T-cell (primary cell): ENCODE results near the gene ANXA2R. TPM values are rescaled to one million over a fixed set of nuclear protein-coding genes. Genes with fewer than 3 reads are reported as not detected.
A peak's percentile ranks its signal among the peaks of the same experiment; 100 is the strongest.
"Not testable (repeated sequence)": the region's sequence is repeated elsewhere in the genome, so short reads cannot be mapped to it uniquely, and the experiment has no call there.

Experiments
- ATAC-seq, 4 experiments: fragments of 200-7000 bp in 3 of 4; fragments of 150-1000 bp in 1 of 4; cut with Tn5 transposase; replicated peaks in 1 of 4; 1 replicate in 3 of 4; 2 replicates in 1 of 4; pipeline ENCODE4 v1.10.0; 2021; ENCODE audit warnings: moderate library complexity in 3 of 4, mild to moderate bottlenecking in 2 of 4, moderate number of reproducible peaks in 1 of 4
- CTCF ChIA-PET, 2 donors: fragments of 300-600 bp; sonication (Branson Sonifier 250); formaldehyde crosslinking; loops; one replicate each; lab custom pipeline; 2022; ENCODE audit warnings: antibody characterized with exemption in 2 of 2; lab: Charles Lee
- POLR2A ChIA-PET, 2 donors: fragments of 300-600 bp; sonication (Branson Sonifier 250); formaldehyde crosslinking; loops; one replicate each; lab custom pipeline; 2022; ENCODE audit warnings: antibody characterized with exemption in 2 of 2; lab: Charles Lee
- DNase-seq, 35 experiments: peaks; one replicate each; pipeline versions ENCODE4 v3.0.0 to v3.0.0-alpha.2; 2013 to 2023
- H3K27ac ChIP-seq: one replicate; pipeline ENCODE4 v1.5.1; 2013; ENCODE audit warnings: low read length
- H3K27me3 ChIP-seq, 2 experiments: replicated peaks in 1 of 2; 1 replicate in 1 of 2; 2 replicates in 1 of 2; pipeline versions ENCODE4 v1.6.1 to v1.7.0; 2013; ENCODE audit warnings: low read length in 1 of 2, mixed read lengths in 1 of 2; ENCODE audit not compliant: control insufficient read depth in 2 of 2, insufficient read depth in 2 of 2; ENCODE audit errors: extremely low read depth in 1 of 2
- H3K36me3 ChIP-seq, 2 donors: 1 replicate in 1 of 2; 2 replicates in 1 of 2; pipeline versions ENCODE4 v1.6.1 to v1.7.0; 2013; ENCODE audit warnings: low read length in 1 of 2; ENCODE audit not compliant: control insufficient read depth in 2 of 2, insufficient read depth in 1 of 2; ENCODE audit errors: extremely low read depth in 1 of 2
- H3K4me1 ChIP-seq, 2 experiments: 1 replicate in 1 of 2; 2 replicates in 1 of 2; pipeline versions ENCODE4 v1.6.1 to v1.7.0; 2013; ENCODE audit warnings: low read length in 2 of 2, mixed read lengths in 1 of 2; ENCODE audit not compliant: insufficient read depth in 2 of 2, control insufficient read depth in 1 of 2; ENCODE audit errors: extremely low read depth in 1 of 2
- H3K4me3 ChIP-seq, 2 donors: 1 replicate in 1 of 2; 2 replicates in 1 of 2; pipeline versions ENCODE4 v1.5.1 to v1.7.0; 2013; ENCODE audit warnings: mild to moderate bottlenecking in 2 of 2, low read length in 1 of 2, moderate library complexity in 1 of 2; ENCODE audit not compliant: control insufficient read depth in 1 of 2; ENCODE audit errors: extremely low read depth in 1 of 2
- H3K9me3 ChIP-seq: 2 replicates; pipeline ENCODE4 v1.7.0; 2013
- H3K27ac Mint-ChIP-seq, 2 donors: one replicate each; pipeline ENCODE4 v1.8.0; 2020 to 2021; ENCODE audit warnings: mild to moderate bottlenecking in 2 of 2, mixed read lengths in 2 of 2
- H3K27me3 Mint-ChIP-seq, 2 donors: one replicate each; pipeline ENCODE4 v1.8.0; 2021 to 2022; ENCODE audit warnings: mixed read lengths in 2 of 2
- H3K36me3 Mint-ChIP-seq: one replicate; pipeline ENCODE4 v1.8.0; 2021; ENCODE audit warnings: mixed read lengths
- H3K4me1 Mint-ChIP-seq, 3 donors: one replicate each; pipeline ENCODE4 v1.8.0; 2020 to 2022; ENCODE audit warnings: mixed read lengths in 3 of 3, mild to moderate bottlenecking in 1 of 3
- H3K4me3 Mint-ChIP-seq, 3 donors: one replicate each; pipeline ENCODE4 v1.8.0; 2020 to 2022; ENCODE audit warnings: mild to moderate bottlenecking in 3 of 3, mixed read lengths in 3 of 3, moderate library complexity in 3 of 3
- H3K9me3 Mint-ChIP-seq, 3 donors: one replicate each; pipeline ENCODE4 v1.8.0; 2020 to 2022; ENCODE audit warnings: mixed read lengths in 3 of 3
- WGBS: methylation state at CpG from one replicate; pipeline ENCODE4 v1.1.5; 2013; ENCODE audit warnings: missing lambda C conversion rate; ENCODE audit not compliant: insufficient coverage; 5-methylcytosine and 5-hydroxymethylcytosine counted together
- total RNA-seq, 35 experiments: library from RNA in 6 of 35; stranded (reverse) in 6 of 35; fragments of 120-200 nt in 1 of 35; gene quantifications; one replicate each; pipeline versions ENCODE4 v1.2.1 to v1.2.4 and lab custom pipeline; 2013 to 2026

ANXA2R gene
- total RNA-seq, 5 donors from 2014 or later (not counting 1 experiment from before 2014, with no cell fraction given) = 47.8 to 64.1 (median 53.1) TPM

GRCh38 chr5:43063721-43064171 is 23.6 kb upstream of the ANXA2R start:
- DNase-seq = no peak
- no peak overlapping the region for H3K4me3 ChIP-seq
- CTCF ChIA-PET = interaction anchor here (0.7 to 3.4 kb wide), 5 partner anchors 22 to 421 kb away, joined by 3 to 36 read pairs (median 4); partner anchors contain the start of genes ANXA2R (in 1 of the 2) and TMEM267 (in 1 of the 2)

GRCh38 chr5:43061352-43062075 is 21.4 kb upstream of the ANXA2R start:
- no peaks in the 10 kb centered on the region for H3K9me3 ChIP-seq
- no peaks in the 10 kb centered on the region for H3K27me3 Mint-ChIP-seq
- H3K4me3 Mint-ChIP-seq = no peak overlapping the region
- H3K27ac Mint-ChIP-seq = peak overlapping the region; percentile 58 to 75
- WGBS = 100% methylated on average over 3 of the region's 5 CpGs
- no peaks in the 10 kb centered on the region for H3K27me3 ChIP-seq
- no peak for ATAC-seq
- CTCF ChIA-PET = interaction anchor here (0.8 to 1.6 kb wide), 5 partner anchors 12 to 152 kb away, joined by 4 to 8 read pairs (median 5); no protein-coding TSS in a partner anchor
- no peaks in the 10 kb centered on the region for H3K36me3 ChIP-seq
- no peak for DNase-seq
- peaks cover 15% of the 10 kb centered on the region for H3K36me3 Mint-ChIP-seq
- H3K27ac ChIP-seq = no peak overlapping the region
- H3K4me1 ChIP-seq = peaks cover 2 to 13% of the 10 kb centered on the region in 2 experiments
- peaks cover 0 to 15% (median 3%) of the 10 kb centered on the region in 3 donors for H3K9me3 Mint-ChIP-seq
- H3K4me3 ChIP-seq = no peak overlapping the region
- H3K4me1 Mint-ChIP-seq = peaks cover 11 to 19% (median 17%) of the 10 kb centered on the region in 3 donors
- POLR2A ChIA-PET = interaction anchor here (0.6 kb wide), 4 partner anchors 29 to 994 kb away, joined by 3 to 7 read pairs (median 4); no protein-coding TSS in a partner anchor

More at GRCh38 chr5:43063721-43064171, 23.6 kb upstream of the ANXA2R start:
- peak overlapping the region; percentile 91 for H3K27ac ChIP-seq
- no peaks in the 10 kb centered on the region for H3K9me3 ChIP-seq
- H3K27me3 ChIP-seq = no peaks in the 10 kb centered on the region
- peaks cover 17 to 30% of the 10 kb centered on the region in 2 experiments for H3K4me1 ChIP-seq
- no peaks in the 10 kb centered on the region for H3K36me3 ChIP-seq
- ATAC-seq = no peak
- POLR2A ChIA-PET = interaction anchor here (0.7 to 3.2 kb wide), 11 partner anchors 18 to 155 kb away, joined by 3 to 59 read pairs (median 9); no protein-coding TSS in a partner anchor
- peaks cover 19% of the 10 kb centered on the region for H3K36me3 Mint-ChIP-seq
- H3K4me3 Mint-ChIP-seq = peak overlapping the region; percentile 28 to 96 (median 95)
- WGBS = 98% methylated on average over 10 of the region's 12 CpGs
- H3K4me1 Mint-ChIP-seq = peaks cover 25 to 39% (median 31%) of the 10 kb centered on the region in 3 donors
- H3K9me3 Mint-ChIP-seq = peaks cover 0 to 12% (median 3%) of the 10 kb centered on the region in 3 donors
- no peaks in the 10 kb centered on the region for H3K27me3 Mint-ChIP-seq
- peak overlapping the region; percentile 99 to 100 for H3K27ac Mint-ChIP-seq

- DNase-seq, H3K36me3 ChIP-seq, H3K27me3 ChIP-seq, H3K27ac ChIP-seq, H3K27me3 Mint-ChIP-seq, CTCF ChIA-PET, H3K4me3 Mint-ChIP-seq, H3K9me3 ChIP-seq, POLR2A ChIA-PET, H3K4me3 ChIP-seq, ATAC-seq: not testable (repeated sequence)
- Mint-ChIP-seq H3K36me3 (peaks cover 28% of the 10 kb centered on the region), H3K4me1 (peaks cover 14 to 18% (median 17%) of the 10 kb centered on the region in 3 donors), H3K9me3 (peaks cover 9 to 27% (median 12%) of the 10 kb centered on the region in 3 donors), H3K27ac (peak overlapping the region in 1 of 2 donors; percentile 34)
- peaks cover 0 to 13% of the 10 kb centered on the region in 2 experiments for H3K4me1 ChIP-seq
- no CpG with 5 or more reads among the region's 2 CpGs for WGBS
These were observed 19.9 kb upstream of the ANXA2R start for GRCh38 chr5:43060020-43060419.

- H3K36me3 Mint-ChIP-seq = peaks cover 46% of the 10 kb centered on the region
- CTCF ChIA-PET, H3K4me3 ChIP-seq, H3K4me3 Mint-ChIP-seq, H3K4me1 Mint-ChIP-seq, H3K36me3 ChIP-seq, H3K9me3 ChIP-seq, POLR2A ChIA-PET, ATAC-seq, DNase-seq, H3K27me3 Mint-ChIP-seq, H3K27me3 ChIP-seq, H3K27ac ChIP-seq, H3K4me1 ChIP-seq: not testable (repeated sequence)
- H3K9me3 Mint-ChIP-seq = peaks cover 7 to 23% (median 12%) of the 10 kb centered on the region in 3 donors
- peak overlapping the region in 1 of 2 donors; percentile 34 for H3K27ac Mint-ChIP-seq
- WGBS = no CpG with 5 or more reads among the region's 2 CpGs
These were observed 15.0 kb upstream of the ANXA2R start for GRCh38 chr5:43055098-43055497.

- Mint-ChIP-seq H3K4me3 (no peak overlapping the region), H3K9me3 (peaks cover 9 to 16% (median 12%) of the 10 kb centered on the region in 3 donors), H3K4me1 (peaks cover 12 to 24% (median 16%) of the 10 kb centered on the region in 3 donors), H3K27ac (no peak overlapping the region), H3K27me3 (no peaks in the 10 kb centered on the region), H3K36me3 (peaks cover 38% of the 10 kb centered on the region)
- 100% methylated on average over 1 of the region's 2 CpGs for WGBS
- peaks cover 0 to 4% of the 10 kb centered on the region in 2 donors for H3K36me3 ChIP-seq
- DNase-seq (no peak), ATAC-seq (no peak)
- H3K27ac ChIP-seq = no peak overlapping the region
- no peaks in the 10 kb centered on the region for H3K27me3 ChIP-seq
- H3K4me3 ChIP-seq = no peak overlapping the region
- POLR2A ChIA-PET = interaction anchor here in 1 of 2 donors (0.6 to 0.7 kb wide), 3 partner anchors 33 to 433 kb away, joined by 3 to 7 read pairs (median 5); no protein-coding TSS in a partner anchor
- CTCF ChIA-PET = interaction anchor here (0.7 to 0.8 kb wide), 3 partner anchors 14 to 463 kb away, joined by 4 to 6 read pairs (median 6); partner anchors contain the start of gene C5orf34 (in 1 of the 2)
- H3K9me3 ChIP-seq = no peaks in the 10 kb centered on the region
- peaks cover 0 to 6% of the 10 kb centered on the region in 2 experiments for H3K4me1 ChIP-seq
These were observed 11.6 kb upstream of the ANXA2R start for GRCh38 chr5:43051684-43052083.

- H3K9me3 Mint-ChIP-seq = peaks cover 4 to 7% (median 5%) of the 10 kb centered on the region in 3 donors
- H3K27me3 Mint-ChIP-seq = no peaks in the 10 kb centered on the region
- ChIA-PET CTCF (interaction anchor here in 1 of 2 donors (1.0 kb wide), 1 partner anchor 58 kb away, joined by 3 read pairs; no protein-coding TSS in a partner anchor), POLR2A (no interaction called here)
- no peak overlapping the region for H3K4me3 Mint-ChIP-seq
- H3K4me1 ChIP-seq = peaks cover 6 to 8% of the 10 kb centered on the region in 2 experiments
- peaks cover 16 to 28% (median 18%) of the 10 kb centered on the region in 3 donors for H3K4me1 Mint-ChIP-seq
- no peaks in the 10 kb centered on the region for H3K27me3 ChIP-seq
- H3K27ac ChIP-seq = no peak overlapping the region
- H3K9me3 ChIP-seq = no peaks in the 10 kb centered on the region
- ATAC-seq (no peak), DNase-seq (no peak)
- no peak overlapping the region for H3K4me3 ChIP-seq
- H3K36me3 ChIP-seq = peaks cover 0 to 4% of the 10 kb centered on the region in 2 donors
- WGBS = no CpG with 5 or more reads among the region's 4 CpGs
- H3K36me3 Mint-ChIP-seq = peaks cover 31% of the 10 kb centered on the region
- H3K27ac Mint-ChIP-seq = no peak overlapping the region
These were observed 10.3 kb upstream of the ANXA2R start for GRCh38 chr5:43050384-43050783.
